H1 (cell line): ENCODE results near the gene POLE3. TPM values are rescaled to one million over a fixed set of nuclear protein-coding genes. Genes with fewer than 3 reads are reported as not detected.

Experiments used
- CTCF ChIA-PET: fragments of 300-600 bp; sonication (Branson Sonifier 250); formaldehyde crosslinking; loops from one replicate; lab custom pipeline; 2021; ENCODE audit not compliant: partially characterized antibody; lab: Charles Lee
- POLR2A ChIA-PET: fragments of 300-600 bp; sonication (Branson Sonifier 250); formaldehyde crosslinking; loops from one replicate; lab custom pipeline; 2021; ENCODE audit warnings: inconsistent platforms; ENCODE audit not compliant: partially characterized antibody; lab: Charles Lee
- DNase-seq, 2 experiments: peaks; one replicate each; pipeline versions ENCODE4 v3.0.0 to v3.0.0-alpha.2; 2010 to 2022; ENCODE audit warnings: low spot score in 2 of 2, low read depth in 1 of 2, mixed read lengths in 1 of 2
- FAIRE-seq: peaks from 2 replicates; lab custom pipeline; 2011; peaks lifted over from hg19 to GRCh38; lab: Jason Lieb, UNC
- H2AFZ ChIP-seq: 2 replicates; pipeline ENCODE4 v1.8.1; 2012; ENCODE audit warnings: low read length, inconsistent platforms
- H2AK5ac ChIP-seq: 2 replicates; pipeline ENCODE4 v1.6.1; 2013; ENCODE audit warnings: low read depth, low read length
- H2BK120ac ChIP-seq: replicated peaks from 2 replicates; pipeline ENCODE3; 2013; ENCODE audit warnings: low read depth, low read length, inconsistent platforms
- H2BK12ac ChIP-seq: 2 replicates; pipeline ENCODE4 v1.6.1; 2013; ENCODE audit warnings: low read depth, low read length
- H2BK15ac ChIP-seq: 2 replicates; pipeline ENCODE4 v1.6.1; 2013; ENCODE audit warnings: low read length
- H2BK20ac ChIP-seq: 2 replicates; pipeline ENCODE4 v1.6.1; 2013; ENCODE audit warnings: low read length
- H2BK5ac ChIP-seq: 2 replicates; pipeline ENCODE4 v1.6.1; 2013; ENCODE audit warnings: low read depth, low read length
- H3K14ac ChIP-seq: 2 replicates; pipeline ENCODE4 v1.6.1; 2013; ENCODE audit warnings: inconsistent platforms; ENCODE audit not compliant: insufficient read length
- H3K18ac ChIP-seq: 2 replicates; pipeline ENCODE4 v1.6.1; 2013; ENCODE audit warnings: low read length; ENCODE audit errors: extremely low read depth
- H3K23ac ChIP-seq: 2 replicates; pipeline ENCODE4 v1.6.1; 2013; ENCODE audit warnings: inconsistent platforms; ENCODE audit not compliant: insufficient read length
- H3K23me2 ChIP-seq: 2 replicates; pipeline ENCODE4 v1.6.1; 2013; ENCODE audit warnings: low read depth, low read length
- H3K27ac ChIP-seq: 2 replicates; pipeline ENCODE4 v1.6.1; 2011; ENCODE audit warnings: low read depth, low read length, inconsistent platforms
- H3K27me3 ChIP-seq, 4 experiments: replicated peaks in 1 of 4; 1 replicate in 1 of 4; 2 replicates in 3 of 4; pipeline versions ENCODE4 v1.6.1 to v1.8.1; 2011 to 2013; ENCODE audit warnings: low read length in 3 of 4, mild to moderate bottlenecking in 3 of 4, inconsistent platforms in 2 of 4, mixed read lengths in 2 of 4, moderate library complexity in 1 of 4; ENCODE audit not compliant: control insufficient read depth in 3 of 4, insufficient read depth in 3 of 4; ENCODE audit errors: extremely low read depth in 1 of 4
- H3K36me3 ChIP-seq, 4 experiments: 2 replicates each; pipeline versions ENCODE4 v1.6.1 to v1.8.1; 2011 to 2013; ENCODE audit warnings: mild to moderate bottlenecking in 4 of 4, low read length in 3 of 4, moderate library complexity in 2 of 4, control low read depth in 1 of 4, inconsistent platforms in 1 of 4; ENCODE audit not compliant: insufficient read depth in 4 of 4, control insufficient read depth in 2 of 4
- H3K4ac ChIP-seq: replicated peaks from 2 replicates; pipeline ENCODE3; 2013; ENCODE audit warnings: low read length, low read depth, mixed read lengths, inconsistent platforms; ENCODE audit not compliant: insufficient read length
- H3K4me1 ChIP-seq, 4 experiments: replicated peaks in 1 of 4; 1 replicate in 1 of 4; 2 replicates in 3 of 4; pipeline versions ENCODE4 v1.6.1 to v1.8.1; 2011 to 2013; ENCODE audit warnings: low read length in 3 of 4, inconsistent platforms in 2 of 4, mixed read lengths in 1 of 4; ENCODE audit not compliant: insufficient read depth in 4 of 4, control insufficient read depth in 3 of 4
- H3K4me2 ChIP-seq, 2 experiments: 2 replicates each; pipeline versions ENCODE4 v1.6.1 to v1.8.1; 2011 to 2013; ENCODE audit warnings: low read depth in 2 of 2, low read length in 2 of 2, control low read depth in 1 of 2, inconsistent platforms in 1 of 2, mild to moderate bottlenecking in 1 of 2; ENCODE audit not compliant: insufficient read depth in 1 of 2
- H3K4me3 ChIP-seq, 4 experiments: fragments of 200-600, 300-600 bp in 1 of 4; sonication (generic), shearing (Covaris generic), sonication (Bioruptor Twin) in 1 of 4; 2 replicates each; pipeline versions ENCODE4 v1.5.1 to v1.8.1; 2011 to 2016; ENCODE audit warnings: low read length in 4 of 4, low read depth in 3 of 4, control low read depth in 2 of 4, inconsistent platforms in 2 of 4, mild to moderate bottlenecking in 2 of 4, mixed read lengths in 1 of 4, moderate library complexity in 1 of 4; ENCODE audit not compliant: insufficient read depth in 2 of 4; ENCODE audit errors: extremely low read depth in 1 of 4
- H3K56ac ChIP-seq: replicated peaks from 2 replicates; pipeline ENCODE3; 2013; ENCODE audit warnings: low read depth, mild to moderate bottlenecking, mixed read lengths, low read length, inconsistent platforms; ENCODE audit not compliant: insufficient read length
- H3K79me1 ChIP-seq: 2 replicates; pipeline ENCODE4 v1.6.1; 2013; ENCODE audit warnings: low read depth, low read length, control low read depth
- H3K79me2 ChIP-seq, 2 experiments: 2 replicates each; pipeline versions ENCODE4 v1.6.1 to v1.8.1; 2012 to 2013; ENCODE audit warnings: low read length in 2 of 2, mild to moderate bottlenecking in 2 of 2, inconsistent platforms in 1 of 2; ENCODE audit not compliant: insufficient read depth in 2 of 2, control insufficient read depth in 1 of 2
- H3K9ac ChIP-seq, 4 experiments: replicated peaks in 1 of 4; 1 replicate in 1 of 4; 2 replicates in 3 of 4; pipeline versions ENCODE4 v1.6.1 to v1.8.1; 2011 to 2013; ENCODE audit warnings: low read depth in 3 of 4, low read length in 3 of 4, control low read depth in 2 of 4, mild to moderate bottlenecking in 2 of 4, moderate library complexity in 2 of 4, inconsistent platforms in 1 of 4; ENCODE audit errors: extremely low read depth in 1 of 4
- H3K9me3 ChIP-seq, 2 experiments: 2 replicates each; pipeline versions ENCODE4 v1.6.1 to v1.8.1; 2012 to 2013; ENCODE audit warnings: mild to moderate bottlenecking in 2 of 2, moderate library complexity in 2 of 2, control low read depth in 1 of 2, inconsistent platforms in 1 of 2, low read depth in 1 of 2, low read length in 1 of 2, mixed read lengths in 1 of 2; ENCODE audit not compliant: insufficient read depth in 2 of 2
- H4K20me1 ChIP-seq, 2 experiments: replicated peaks in 1 of 2; 2 replicates each; pipeline versions ENCODE3 to v1.8.1; 2011 to 2013; ENCODE audit warnings: inconsistent platforms in 2 of 2, low read length in 2 of 2, mild to moderate bottlenecking in 1 of 2; ENCODE audit not compliant: insufficient read depth in 2 of 2, control insufficient read depth in 1 of 2
- H4K5ac ChIP-seq: 2 replicates; pipeline ENCODE4 v1.6.1; 2013; ENCODE audit warnings: low read length, low read depth, mixed read lengths, inconsistent platforms; ENCODE audit not compliant: insufficient read length
- H4K8ac ChIP-seq: 2 replicates; pipeline ENCODE4 v1.8.0; 2013; ENCODE audit warnings: mild to moderate bottlenecking, moderate library complexity, low read length, inconsistent platforms; ENCODE audit not compliant: insufficient read depth; ENCODE audit errors: extremely low read depth
- H4K91ac ChIP-seq: replicated peaks from 2 replicates; pipeline ENCODE3; 2013; ENCODE audit warnings: low read length, mixed read lengths, inconsistent platforms; ENCODE audit not compliant: insufficient read length
- BRCA1 ChIP-seq: IDR thresholded peaks from 2 replicates; pipeline ENCODE4 v1.6.1; 2012; ENCODE audit warnings: low read depth, low read length, improper control_type of control experiment
- CBX8 ChIP-seq: fragments of 300-800, 300-1000 bp; sonication (generic); IDR thresholded peaks from 2 replicates; pipeline ENCODE4 v1.7.1; 2016; ENCODE audit warnings: low read depth, low read length, borderline replicate concordance
- CHD2 ChIP-seq: IDR thresholded peaks from 2 replicates; pipeline ENCODE4 v1.6.1; 2012; ENCODE audit warnings: low read length, improper control_type of control experiment
- E2F6 ChIP-seq: IDR thresholded peaks from 2 replicates; pipeline ENCODE4 v1.6.1; 2012; ENCODE audit warnings: inconsistent platforms
- NANOG ChIP-seq: IDR thresholded peaks from 2 replicates; pipeline ENCODE4 v1.6.1; 2011; ENCODE audit warnings: low read length, low read depth, mild to moderate bottlenecking, inconsistent platforms; ENCODE audit not compliant: insufficient read depth, poor library complexity, severe bottlenecking
- RAD21 ChIP-seq, 2 experiments: IDR thresholded peaks in 1 of 2; conservative IDR thresholded peaks in 1 of 2; 2 replicates each; pipeline ENCODE4 v1.6.1; 2011; ENCODE audit warnings: low read depth in 2 of 2, low read length in 2 of 2, improper control_type of control experiment in 1 of 2, inconsistent platforms in 1 of 2, mild to moderate bottlenecking in 1 of 2, moderate library complexity in 1 of 2
- RBBP5 ChIP-seq: IDR thresholded peaks from 2 replicates; pipeline ENCODE4 v1.7.1; 2012; ENCODE audit warnings: low read depth, mild to moderate bottlenecking, inconsistent platforms, low read length, moderate library complexity, borderline replicate concordance
- SIN3A ChIP-seq, 2 experiments: IDR thresholded peaks in 1 of 2; conservative IDR thresholded peaks in 1 of 2; 2 replicates each; pipeline ENCODE4 v1.6.1; 2011 to 2012; ENCODE audit warnings: low read length in 2 of 2, improper control_type of control experiment in 1 of 2, low read depth in 1 of 2, mild to moderate bottlenecking in 1 of 2
- SIRT6 ChIP-seq: IDR thresholded peaks from one replicate; pipeline ENCODE4 v1.7.1; 2012; ENCODE audit warnings: low read length, inconsistent platforms
- SP1 ChIP-seq: IDR thresholded peaks from 2 replicates; pipeline ENCODE4 v1.6.1; 2011; ENCODE audit warnings: low read depth, low read length
- SP2 ChIP-seq: IDR thresholded peaks from 2 replicates; pipeline ENCODE4 v1.6.1; 2012; ENCODE audit warnings: mild to moderate bottlenecking, low read length, inconsistent platforms
- SRF ChIP-seq: IDR thresholded peaks from 2 replicates; pipeline ENCODE4 v1.6.1; 2011; ENCODE audit warnings: mild to moderate bottlenecking, low read depth, low read length, moderate library complexity
- WGBS, 2 experiments: shearing (Covaris generic) in 1 of 2; methylation state at CpG; one replicate each; pipeline versions ENCODE4 v1.1.6 to v1.1.7; 2013 to 2015; ENCODE audit warnings: low lambda C conversion rate in 2 of 2, mixed read lengths in 2 of 2, inconsistent platforms in 1 of 2, low coverage in 1 of 2, missing lambda C conversion rate in 1 of 2; ENCODE audit not compliant: insufficient replicate concordance in 2 of 2, insufficient coverage in 1 of 2, insufficient read length in 1 of 2; ENCODE audit errors: extremely low coverage in 1 of 2, missing lambda C conversion rate in 1 of 2; 5-methylcytosine and 5-hydroxymethylcytosine counted together
- polyA plus RNA-seq, 7 experiments: library from polyadenylated mRNA; depleted of rRNA in 3 of 7; stranded (reverse) in 5 of 7; unstranded in 2 of 7; fragments of >200 nt in 5 of 7; fragments of 200-250 nt in 2 of 7; gene quantifications; 1 replicate in 5 of 7; 2 replicates in 1 of 7; 4 replicates in 1 of 7; pipeline versions ENCODE4 v1.2.1 to v1.2.3, GENCODE V29; 2011 to 2013; ENCODE audit warnings: missing spikeins in 2 of 7, mixed read lengths in 2 of 7
- total RNA-seq: library from RNA; stranded (reverse); fragmentation: NEBNext Ultra II Directional; extraction: Animal tissue kit (Norgen Biotek cat#: 25700); gene quantifications from 2 replicates; pipeline ENCODE4 v1.2.1, GENCODE V29; 2021

The POLE3 gene
- total and polyA plus RNA-seq, 2 of the 8 experiments (the other 6 are each of a cell fraction or from before 2014, with no cell fraction given), result 52.7 to 77.3 TPM

- H3K4me3 ChIP-seq, result no peak overlapping the region
- TF ChIP-seq RBBP5, result no peak
- TF ChIP-seq SP1, result no peak
- TF ChIP-seq SIRT6, result no peak
- TF ChIP-seq BRCA1, result no peak
- no peak for TF ChIP-seq NANOG
- TF ChIP-seq SRF, result no peak
- no peak for TF ChIP-seq SP2
- TF ChIP-seq E2F6, result no peak
- no peak for TF ChIP-seq CHD2
- TF ChIP-seq SIN3A (conservative IDR thresholded peaks at IDR 0.05 in 1 of 2, IDR thresholded peaks at IDR 0.05 in 1 of 2; ENCODE audit: low read depth in 1 of 2, low read length in 2 of 2), result no peak
- no peak for TF ChIP-seq CBX8
- TF ChIP-seq RAD21 (IDR thresholded peaks at IDR 0.05 in 1 of 2, conservative IDR thresholded peaks at IDR 0.05 in 1 of 2; ENCODE audit: low read depth in 2 of 2, low read length in 2 of 2), result no peak
Measured at GRCh38 chr9:113361304-113362018, 49.0 kb downstream of the POLE3 start.

More at GRCh38 chr9:113361304-113362018, 49.0 kb downstream of the POLE3 start:
- no peak overlapping the region for H3K9ac ChIP-seq
- DNase-seq, result no peak
- H3K4ac ChIP-seq, result no peak overlapping the region
- 88% methylated on average over 7 of the region's 7 CpGs; no CpG with 5 or more reads in 1 of the 2 experiments for WGBS, 2 experiments
- no peaks in the 10 kb centered on the region for H3K23me2 ChIP-seq
- H3K23ac ChIP-seq, result no peak overlapping the region
- H3K4me2 ChIP-seq, result no peak overlapping the region
- peaks cover 0 to 2% of the 10 kb centered on the region in 2 experiments for H4K20me1 ChIP-seq
- no peak for FAIRE-seq
- no peaks in the 10 kb centered on the region for H3K27me3 ChIP-seq
- no peak overlapping the region for H4K91ac ChIP-seq
- H3K18ac ChIP-seq, result no peak overlapping the region
- no peak overlapping the region for H2BK12ac ChIP-seq
- H3K14ac ChIP-seq, result no peak overlapping the region
- H4K8ac ChIP-seq, result no peak overlapping the region
- no peaks in the 10 kb centered on the region for H3K9me3 ChIP-seq
- no peaks in the 10 kb centered on the region for H3K36me3 ChIP-seq
- H2BK20ac ChIP-seq, result no peak overlapping the region
- H3K79me1 ChIP-seq, result no peaks in the 10 kb centered on the region; the same call in 1 of the 2 replicates
- H3K27ac ChIP-seq, result no peak overlapping the region
- CTCF ChIA-PET, result interaction anchor here (0.5 to 3.2 kb wide), 7 partner anchors 9 to 294 kb away, joined by 3 to 10 read pairs (median 4); partner anchors contain the start of gene BSPRY
- no peak overlapping the region for H2BK120ac ChIP-seq
- H3K56ac ChIP-seq, result no peak overlapping the region
- no peaks in the 10 kb centered on the region for H3K79me2 ChIP-seq
- no peak overlapping the region for H2AFZ ChIP-seq
- no peak overlapping the region for H2BK5ac ChIP-seq
- POLR2A ChIA-PET, result interaction anchor here (0.8 to 1.7 kb wide), 4 partner anchors 13 to 21 kb away, joined by 3 to 6 read pairs (median 4); partner anchors contain the start of gene WDR31
- no peak overlapping the region for H4K5ac ChIP-seq
- H3K4me1 ChIP-seq, result no peaks in the 10 kb centered on the region; a peak in 1 of 7 replicates
- no peak overlapping the region for H2BK15ac ChIP-seq
- no peak overlapping the region for H2AK5ac ChIP-seq
